Medulla oblongata (tissue), 1 donor: ENCODE results near the gene RBM12.

Experiments
- DNase-seq: peaks from one replicate; pipeline ENCODE4 v3.0.0-alpha.2; 2015; ENCODE audit errors: extremely low spot score

Gene RBM12

GRCh38 chr20:35625584-35626385, 38.9 kb downstream of the RBM12 start:
- peak; percentile 19 for DNase-seq

DNA sequence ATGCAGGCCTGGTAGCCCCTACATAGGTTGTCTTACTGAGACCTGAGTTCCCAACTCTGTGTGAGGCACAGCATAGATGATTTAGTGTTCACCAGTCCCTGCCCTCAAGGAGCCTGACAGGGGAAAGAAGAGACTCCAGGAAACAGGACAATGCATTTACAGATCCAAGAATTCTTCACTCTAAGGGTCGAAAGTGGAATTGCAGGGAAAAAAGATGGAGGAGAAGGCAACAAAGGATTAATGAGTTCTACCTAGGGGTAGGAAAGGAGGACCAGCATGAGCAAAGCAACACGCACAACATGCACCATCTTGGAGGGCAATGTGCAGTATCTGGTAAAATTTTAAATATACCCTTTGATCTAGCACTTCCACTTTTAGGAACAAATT, 43.1 kb downstream of the RBM12 start:
- no peak for DNase-seq

- no peak for DNase-seq
These were observed 43.7 kb downstream of the RBM12 start for GRCh38 chr20:35620818-35621559.

DNA sequence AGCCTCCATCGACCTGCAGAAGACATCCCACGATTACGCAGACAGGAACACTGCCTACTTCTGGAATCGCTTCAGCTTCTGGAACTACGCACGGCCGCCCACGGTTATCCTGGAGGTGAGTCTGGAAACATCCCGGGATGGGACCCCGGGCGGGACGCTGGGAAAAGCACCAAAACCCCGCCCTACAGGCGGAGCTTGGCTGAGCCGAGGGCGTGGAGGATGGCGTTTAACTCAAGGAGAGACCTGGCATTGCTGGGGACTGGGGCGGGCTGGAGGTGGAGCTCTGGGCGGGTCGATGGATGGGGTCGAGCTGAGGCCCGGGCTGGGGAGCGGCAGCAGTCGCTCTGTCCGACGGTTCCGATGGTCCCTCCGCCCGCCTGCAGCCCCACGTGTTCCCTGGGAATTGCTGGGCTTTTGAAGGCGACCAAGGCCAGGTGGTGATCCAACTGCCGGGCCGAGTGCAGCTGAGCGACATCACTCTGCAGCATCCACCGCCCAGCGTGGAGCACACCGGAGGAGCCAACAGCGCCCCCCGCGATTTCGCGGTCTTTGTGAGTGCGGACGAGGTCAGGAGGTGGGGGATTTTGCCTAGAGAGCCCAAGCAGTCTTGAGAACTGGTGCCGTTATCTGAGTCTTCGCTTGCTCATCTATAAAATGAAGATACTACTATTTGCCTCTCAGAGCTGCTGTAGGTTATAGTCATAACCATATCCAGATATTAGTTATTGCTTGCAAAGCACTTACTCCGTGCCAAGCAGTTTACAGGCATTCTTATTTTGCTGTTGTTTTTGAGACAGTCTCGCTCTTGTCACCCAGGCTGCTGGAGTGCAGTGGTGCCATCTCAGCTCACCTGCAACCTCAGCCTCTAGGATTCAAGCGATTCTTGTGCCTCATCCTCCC, 45.3 kb downstream of the RBM12 start:
- DNase-seq, result peak; percentile 63

DNA sequence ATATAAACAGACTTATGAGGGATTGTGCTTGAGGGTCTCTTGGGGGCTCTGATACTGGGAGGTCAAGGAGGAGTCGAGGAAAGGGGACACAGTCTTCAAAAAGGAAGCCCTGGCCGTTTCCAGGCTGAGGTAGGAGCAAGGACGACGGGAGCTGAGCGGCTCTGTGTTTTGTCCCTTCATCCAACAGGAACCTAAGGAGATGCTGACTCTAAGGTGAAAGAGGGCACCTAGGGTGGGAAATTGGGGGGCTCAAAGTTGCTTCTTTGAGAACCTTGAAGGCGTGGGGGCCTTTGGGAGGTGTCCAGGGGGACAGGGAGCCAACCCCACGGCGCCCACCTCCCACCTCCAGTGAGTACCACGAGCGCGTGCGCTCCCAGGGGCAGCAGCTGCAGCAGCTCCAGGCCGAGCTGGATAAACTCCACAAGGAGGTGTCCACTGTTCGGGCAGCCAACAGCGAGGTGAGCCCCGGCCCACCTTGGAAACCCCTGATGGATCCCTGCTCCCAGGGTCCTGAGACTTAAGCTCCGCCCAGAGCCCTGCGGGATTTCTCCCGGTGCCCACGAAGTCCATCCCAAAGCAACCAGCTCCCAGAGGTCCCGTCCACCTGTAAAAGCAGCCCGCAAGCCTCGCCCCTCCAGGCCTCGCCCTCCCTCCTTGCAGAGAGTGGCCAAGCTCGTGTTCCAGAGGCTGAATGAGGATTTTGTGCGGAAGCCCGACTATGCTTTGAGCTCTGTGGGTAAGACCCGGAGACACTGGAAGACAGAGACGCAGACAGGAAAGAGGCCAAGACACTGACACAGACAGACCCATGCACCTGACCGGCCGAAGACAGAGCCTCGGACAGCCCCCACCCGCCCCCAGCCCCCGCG, 46.2 kb downstream of the RBM12 start:
- DNase-seq, result no peak

DNA sequence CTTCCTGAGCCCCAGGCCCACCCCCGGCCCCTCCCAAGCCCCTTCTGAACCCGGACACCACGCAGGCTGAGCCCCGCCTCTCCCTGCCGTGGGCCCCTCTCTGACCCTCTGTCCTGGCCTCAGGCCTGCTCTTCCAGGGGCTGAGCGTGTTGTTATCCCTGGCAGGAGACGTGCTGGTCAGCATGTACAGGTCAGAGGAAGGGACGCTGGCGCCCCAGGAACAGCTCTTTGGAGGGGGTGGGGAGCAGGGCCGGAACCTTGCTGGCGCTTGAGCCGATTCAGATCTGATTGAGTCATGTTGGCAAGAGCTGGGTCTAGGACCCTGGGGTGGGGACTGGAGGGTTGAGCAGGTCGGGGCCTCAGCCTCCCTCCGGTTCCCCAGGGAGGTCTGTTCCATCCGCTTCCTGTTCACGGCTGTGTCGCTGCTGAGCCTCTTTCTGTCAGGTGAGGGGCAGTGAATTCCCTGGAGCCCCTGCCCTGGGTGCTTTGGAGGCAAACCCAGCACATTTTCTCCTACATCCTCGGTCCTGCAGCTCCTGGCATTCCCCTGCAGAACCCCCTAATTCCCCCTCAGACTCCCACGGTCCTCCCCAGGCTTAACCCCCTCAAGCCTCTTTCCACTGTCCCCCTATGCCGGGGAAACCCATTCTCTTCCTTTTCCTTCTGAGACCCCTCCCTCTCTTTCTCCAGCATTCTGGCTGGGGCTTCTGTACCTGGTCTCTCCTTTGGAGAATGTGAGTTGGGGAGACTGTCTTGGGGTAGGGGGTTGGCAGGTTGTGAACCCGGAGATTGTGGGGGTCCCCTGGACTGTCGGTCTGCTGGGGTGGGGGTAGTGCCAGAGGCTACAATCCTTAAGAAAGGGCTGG, 47.1 kb downstream of the RBM12 start:
- DNase-seq, result peak; percentile 30

DNA sequence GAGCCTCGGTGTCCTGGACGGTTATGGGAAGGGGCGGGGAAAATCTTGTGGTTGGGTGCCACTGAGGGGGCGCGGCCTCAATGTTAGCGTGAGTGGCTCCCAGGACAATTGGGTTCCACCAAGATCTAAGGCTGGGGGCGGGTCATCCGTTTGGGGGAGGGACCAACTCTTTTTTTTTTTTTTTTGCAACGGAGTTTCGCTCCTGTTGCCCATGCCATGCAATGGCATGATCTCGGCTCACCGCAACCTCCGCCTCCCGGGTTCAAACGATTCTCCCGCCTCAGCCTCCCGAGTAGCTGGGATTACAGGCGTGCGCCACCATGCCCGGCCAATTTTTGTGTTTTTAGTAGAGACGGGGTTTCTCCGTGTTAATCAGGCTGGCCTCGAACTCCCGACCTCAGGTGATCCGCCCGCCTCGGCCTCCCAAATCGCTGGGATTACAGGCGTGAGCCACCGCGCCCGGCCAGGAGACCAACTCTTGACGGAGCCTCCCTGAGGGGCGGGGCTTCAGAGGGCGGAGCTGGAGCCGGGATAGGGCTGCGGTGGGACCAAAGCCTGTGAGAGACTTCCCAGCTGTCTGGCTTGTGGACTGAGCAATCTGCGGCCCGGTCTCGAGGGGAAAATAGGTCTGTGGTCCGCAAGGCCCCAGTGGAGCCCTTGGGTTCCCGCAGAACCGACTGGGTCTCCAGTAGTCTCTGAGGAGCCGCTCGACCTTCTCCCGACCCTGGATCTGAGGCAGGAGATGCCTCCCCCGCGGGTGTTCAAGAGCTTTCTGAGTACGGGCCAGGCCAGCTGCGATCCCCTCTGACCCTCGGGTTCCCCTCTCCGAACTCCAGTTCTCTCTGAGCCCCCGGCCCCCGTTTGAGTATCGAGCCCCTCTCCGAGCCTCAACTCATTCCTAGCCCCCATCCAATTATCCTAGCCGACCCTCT, 48.0 kb downstream of the RBM12 start:
- DNase-seq, result peak; percentile 69

GRCh38 chr20:35615667-35616464, 48.8 kb downstream of the RBM12 start, which contains the start of gene SPAG4:
Gene SPAG4, plus strand, starts transcription at chr20:35615829. Its CDS starts 175 bp downstream, at chr20:35616004.
- peak; percentile 98 for DNase-seq

- no peak for DNase-seq
These were observed 53.2 kb downstream of the RBM12 start for GRCh38 chr20:35611482-35611881.

DNA sequence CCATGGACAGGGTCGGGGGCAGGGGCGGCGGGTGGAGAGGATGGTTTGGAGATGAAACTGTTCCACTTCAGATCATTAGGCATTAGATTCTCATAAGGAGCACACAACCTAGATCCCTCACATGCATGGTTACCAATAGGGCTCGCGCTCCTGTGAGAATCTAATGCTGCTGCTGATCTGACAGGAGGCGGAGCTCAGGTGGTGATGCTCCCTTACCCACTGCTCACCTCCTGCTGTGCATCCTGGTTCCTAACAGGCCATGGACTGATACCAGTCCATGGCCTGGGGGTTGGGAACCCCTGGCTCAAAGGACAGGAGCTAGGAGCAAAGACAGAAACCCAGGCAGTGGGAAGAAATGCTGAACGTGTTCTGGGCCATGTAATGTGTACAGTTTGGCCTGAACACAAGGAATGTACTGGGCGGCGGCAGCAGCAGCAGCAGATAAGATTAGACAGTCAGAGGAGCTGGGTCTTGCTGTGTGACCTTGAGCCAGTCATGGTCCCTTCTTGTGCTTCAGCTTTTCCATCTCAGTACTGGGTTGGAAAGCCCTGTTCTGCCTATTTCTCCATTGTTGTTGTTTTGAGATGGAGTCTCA, 53.8 kb downstream of the RBM12 start:
- DNase-seq, result no peak

DNA sequence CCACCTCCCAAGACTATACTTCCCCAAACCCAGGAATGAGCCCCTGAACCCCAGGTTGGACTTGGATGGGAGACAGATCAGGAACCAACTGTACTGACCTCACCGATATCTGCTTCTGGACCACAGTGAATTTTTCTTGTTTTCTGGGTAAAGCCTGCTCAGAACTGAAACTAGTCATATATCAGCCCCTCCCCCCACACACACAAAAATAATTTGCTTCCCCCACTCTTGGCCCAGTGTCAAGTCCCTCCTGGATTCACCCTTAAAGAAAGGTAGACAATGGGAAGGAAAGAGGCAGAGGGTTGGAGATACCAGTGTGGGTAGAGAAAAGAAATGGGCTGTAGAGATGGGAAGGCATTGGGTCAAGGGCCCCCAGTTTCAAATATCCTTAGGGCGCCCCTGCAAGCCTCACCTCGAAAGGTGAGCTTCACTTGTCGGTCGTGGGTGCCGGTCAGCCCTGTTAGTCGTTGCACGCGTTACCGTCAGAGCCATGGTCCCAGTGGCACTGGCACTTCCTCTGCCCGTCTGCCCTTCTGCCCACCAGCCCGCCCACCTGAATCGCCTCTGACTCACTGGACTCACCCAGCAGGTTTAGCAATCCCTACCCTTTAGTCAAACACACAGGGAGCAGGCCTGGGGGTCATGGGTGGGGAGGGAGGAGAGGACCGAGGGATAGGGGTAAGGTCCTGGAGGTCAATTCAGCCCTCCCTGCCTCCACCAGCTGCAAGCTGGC, 57.5 kb downstream of the RBM12 start:
- no peak for DNase-seq

GRCh38 chr20:35606127-35606526, 58.6 kb downstream of the RBM12 start:
- DNase-seq, result no peak

DNA sequence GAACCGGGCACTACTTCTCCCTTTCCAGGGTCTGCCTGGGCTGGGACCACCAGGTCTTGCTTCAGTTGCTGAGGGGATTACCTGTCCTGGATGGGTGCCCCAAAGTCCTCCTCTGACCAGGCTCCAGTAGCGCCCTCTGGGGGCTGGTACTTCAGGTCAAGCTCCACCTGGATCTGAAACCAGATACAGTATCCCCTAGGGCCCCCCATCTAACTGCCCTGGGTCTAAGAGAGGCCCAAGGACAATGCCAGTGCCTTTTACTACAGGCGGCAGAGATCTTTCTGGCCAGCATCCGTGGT, 60.3 kb downstream of the RBM12 start:
- no peak for DNase-seq

GRCh38 chr20:35603695-35604448, 60.8 kb downstream of the RBM12 start:
- DNase-seq, result no peak

DNA sequence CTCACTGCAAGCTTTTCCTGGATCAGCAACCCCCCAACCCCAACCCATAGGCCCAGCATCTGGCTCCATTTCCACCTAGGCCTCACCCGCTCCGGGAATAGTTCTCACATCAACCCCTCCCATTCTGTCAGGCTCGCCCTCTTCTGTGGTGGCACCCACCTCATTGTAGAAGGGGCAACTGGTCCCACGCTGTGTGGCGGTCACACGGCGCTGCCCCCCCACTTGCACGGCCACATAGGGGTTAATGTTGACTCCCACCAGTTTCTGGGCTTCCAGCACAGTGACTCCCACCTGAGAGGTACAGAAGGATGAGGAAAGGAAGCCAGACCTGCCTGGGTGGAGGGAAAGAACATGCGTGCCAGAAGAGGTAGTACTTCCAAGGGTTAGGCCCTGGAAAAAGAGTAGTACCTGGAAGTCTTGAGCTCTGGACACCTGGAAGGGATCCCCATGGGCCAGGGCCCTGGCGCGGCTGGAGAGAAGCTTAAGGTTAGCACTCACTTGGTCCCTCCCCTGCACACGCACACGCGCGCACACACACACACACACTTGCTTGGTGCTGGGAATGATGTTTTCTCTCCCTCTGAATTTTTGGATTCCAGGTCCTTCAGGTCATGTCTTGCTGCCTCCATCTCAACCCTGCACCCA, 61.7 kb downstream of the RBM12 start:
- DNase-seq, result no peak

- no peak for DNase-seq
These were observed 62.7 kb downstream of the RBM12 start for GRCh38 chr20:35601990-35602389.
